DMS114 treated with DMSO at 0.1 percent for 48 hours (cell line): ENCODE results near the gene WNT7B.
"Not testable (repeated sequence)": the region's sequence is repeated elsewhere in the genome, so short reads cannot be mapped to it uniquely, and the experiment has no call there.

ENCODE experiments used
- DNase-seq: peaks from one replicate; lab custom pipeline; 2025; ENCODE audit not compliant: unreplicated experiment; lab: John Stamatoyannopoulos, UW

WNT7B gene

DNA sequence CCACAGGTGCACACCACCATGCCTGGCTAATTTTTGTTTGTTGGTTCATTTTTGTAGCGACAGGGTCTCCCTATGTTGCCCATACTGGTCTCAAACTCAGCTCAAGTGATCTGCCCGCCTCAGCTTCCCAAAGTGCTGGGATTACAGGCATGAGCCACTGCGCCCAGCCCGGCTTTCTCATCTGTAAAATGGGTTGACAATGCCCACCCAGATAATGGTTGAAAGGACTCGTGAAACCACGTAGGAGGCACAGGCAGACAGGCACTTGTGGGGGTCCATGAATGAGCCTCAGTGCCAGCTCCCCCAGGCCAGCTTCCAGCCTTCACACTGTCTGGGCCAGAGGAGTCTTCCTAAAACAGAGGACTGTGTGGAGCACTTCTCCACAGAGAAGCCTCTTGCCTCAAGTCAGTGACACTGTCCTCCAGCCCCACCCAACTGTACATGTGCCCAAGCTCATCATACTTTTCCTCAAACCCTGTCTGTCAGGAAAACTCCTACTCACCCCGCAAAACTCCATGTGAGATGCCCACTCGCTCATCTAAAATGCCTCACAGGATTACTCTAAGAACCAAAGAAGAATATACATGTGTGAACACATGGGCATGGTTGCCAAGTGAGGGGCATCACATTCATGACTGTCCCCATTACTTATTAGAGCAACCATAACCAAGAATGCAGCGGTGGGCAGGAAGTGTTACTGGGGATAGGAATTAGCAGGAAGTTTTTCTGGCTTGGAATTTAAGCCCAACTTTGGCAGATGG, 32.1 kb upstream of the WNT7B start:
- no peak for DNase-seq

DNA sequence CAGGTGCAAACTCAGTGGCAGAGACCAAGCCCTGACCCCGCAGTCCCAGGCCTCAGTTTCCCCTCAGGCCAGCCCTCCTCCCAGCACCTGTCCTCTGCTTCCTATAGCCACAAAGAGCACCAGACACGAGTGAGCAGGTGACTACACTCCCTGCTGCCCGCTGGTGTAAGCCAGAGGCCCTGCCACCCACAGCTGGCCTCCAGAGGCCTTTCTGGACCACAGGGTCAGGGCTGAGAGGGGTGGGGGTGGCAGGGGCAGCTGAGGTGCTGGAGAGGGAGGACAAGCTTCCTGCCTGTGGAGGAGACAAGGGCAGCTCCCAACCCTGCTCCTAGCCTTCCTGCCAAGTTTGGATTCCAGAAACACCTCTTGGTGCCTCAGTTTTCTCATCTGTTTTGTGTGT, 31.3 kb upstream of the WNT7B start:
- no peak for DNase-seq

DNA sequence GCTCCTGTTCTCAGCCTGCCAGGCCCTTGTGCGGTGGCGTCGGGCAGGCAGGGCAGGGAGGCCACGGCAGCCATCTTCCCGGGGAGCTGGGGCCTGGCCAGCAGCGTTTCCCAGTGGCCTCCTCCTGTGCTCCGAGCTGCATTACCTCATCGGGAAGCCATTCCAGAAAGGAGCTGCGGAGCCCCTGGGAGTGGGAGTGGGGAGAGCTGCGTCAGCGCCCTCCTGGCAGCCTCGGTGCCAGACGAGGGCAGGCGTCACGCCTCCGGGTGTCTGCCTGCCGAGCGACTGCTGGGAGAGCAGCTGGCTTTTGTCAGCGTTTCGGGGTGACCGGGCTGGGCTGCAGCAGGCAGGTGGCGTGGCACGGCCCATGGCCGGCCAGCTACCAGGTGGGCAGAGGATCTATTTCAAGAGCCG, 30.9 kb upstream of the WNT7B start:
- no peak for DNase-seq

DNA sequence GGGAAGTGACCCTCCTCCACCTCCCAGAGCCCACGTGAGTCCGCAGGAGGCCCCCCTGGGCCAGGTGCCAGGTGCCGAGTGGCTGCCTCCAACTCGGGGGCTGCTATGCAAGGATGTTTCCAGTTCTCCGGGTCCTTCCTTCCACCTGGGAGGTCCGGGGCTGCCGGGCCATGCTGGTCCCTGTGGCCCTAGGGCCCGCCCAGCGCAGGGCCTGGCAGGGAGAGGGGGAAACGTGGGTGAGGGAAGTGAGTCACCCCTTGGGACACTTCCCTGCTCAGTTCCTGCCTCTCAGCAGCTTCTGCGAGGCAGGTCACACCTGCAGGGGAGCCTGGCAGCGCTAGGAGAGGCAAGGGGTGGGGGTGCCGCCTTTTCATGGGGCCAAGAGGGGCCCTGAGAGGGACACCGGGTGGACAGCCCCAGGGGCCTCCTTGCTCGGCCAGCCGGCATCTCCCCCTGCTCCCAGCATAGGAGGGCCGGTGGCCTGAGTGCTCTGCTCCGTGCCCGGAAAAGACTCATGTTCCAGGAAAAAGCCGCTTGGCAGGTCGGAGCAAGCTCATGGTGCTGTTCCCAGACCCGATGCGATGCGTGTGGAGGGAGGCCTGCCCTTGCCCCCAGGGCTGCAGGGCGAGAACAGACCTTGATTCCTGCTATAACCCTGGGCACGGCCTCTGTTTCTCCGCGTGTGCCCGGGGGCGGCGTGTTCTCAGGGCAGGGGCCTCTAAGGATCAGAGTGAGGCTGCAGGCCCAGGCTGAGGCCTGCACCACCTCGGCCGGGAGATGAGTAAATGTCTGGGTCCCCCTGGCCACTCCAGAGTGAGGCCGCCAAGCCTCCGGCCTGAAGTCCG, 30.3 kb upstream of the WNT7B start:
- no peak for DNase-seq

DNA sequence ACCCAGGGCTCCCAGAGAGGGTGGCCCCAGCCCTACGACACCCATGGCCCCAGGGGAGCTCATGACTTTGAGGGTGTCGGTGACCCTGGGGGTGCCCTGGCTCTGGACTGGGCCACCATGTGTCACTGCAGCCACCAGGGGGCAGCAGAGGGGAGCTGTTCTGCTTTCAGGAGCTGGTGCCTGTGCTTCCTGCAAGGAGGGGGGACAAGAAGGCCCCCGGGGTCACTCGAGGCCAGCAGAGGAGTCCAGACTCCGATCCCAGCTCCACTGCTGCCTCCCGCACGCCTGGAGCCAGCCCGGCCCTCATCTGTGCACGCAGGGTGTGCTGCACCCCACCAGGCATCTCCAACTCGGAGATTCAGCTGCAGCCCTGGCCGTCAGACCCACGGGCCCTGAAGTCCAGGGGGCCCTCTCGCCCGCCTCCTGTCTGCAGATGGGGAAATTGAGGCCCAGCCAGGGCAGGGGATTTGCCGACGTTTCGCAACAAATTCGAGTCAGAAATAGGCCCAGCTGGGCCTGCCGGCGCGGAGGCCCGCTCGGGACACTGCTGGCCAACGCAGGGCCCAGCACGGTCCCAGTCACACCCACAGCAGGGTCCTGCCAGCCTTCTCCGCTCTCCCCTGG, 29.5 kb upstream of the WNT7B start:
- DNase-seq: peak; percentile 11

DNA sequence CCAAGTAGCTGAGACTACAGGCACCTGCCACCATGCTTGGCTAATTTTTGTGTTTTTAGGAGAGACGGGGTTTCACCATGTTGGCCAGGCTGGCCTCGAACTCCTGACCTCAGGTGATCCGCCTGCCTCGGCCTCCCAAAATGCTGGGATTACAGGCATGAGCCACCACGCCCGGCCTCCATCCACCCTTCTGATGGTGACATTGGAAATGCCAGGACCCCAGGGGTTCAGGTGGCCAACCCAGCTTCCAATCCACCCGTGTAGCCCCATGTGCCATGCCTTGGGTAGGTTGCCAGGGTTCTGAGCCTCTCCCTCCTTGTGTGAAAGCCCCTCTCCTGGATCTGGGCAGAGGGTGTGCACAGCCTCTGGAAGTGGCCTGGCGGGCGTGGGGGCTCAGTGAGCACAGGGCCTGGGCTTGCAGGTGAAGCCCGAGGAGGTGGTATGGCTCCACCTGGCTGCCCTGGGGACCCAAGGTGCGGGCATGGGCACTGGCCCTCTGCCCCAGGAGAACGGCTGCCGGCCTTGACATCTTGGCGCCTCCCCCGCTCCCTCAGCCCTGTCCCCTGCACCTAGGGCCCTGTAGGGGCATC, 28.2 kb upstream of the WNT7B start:
- DNase-seq: not testable (repeated sequence)

DNA sequence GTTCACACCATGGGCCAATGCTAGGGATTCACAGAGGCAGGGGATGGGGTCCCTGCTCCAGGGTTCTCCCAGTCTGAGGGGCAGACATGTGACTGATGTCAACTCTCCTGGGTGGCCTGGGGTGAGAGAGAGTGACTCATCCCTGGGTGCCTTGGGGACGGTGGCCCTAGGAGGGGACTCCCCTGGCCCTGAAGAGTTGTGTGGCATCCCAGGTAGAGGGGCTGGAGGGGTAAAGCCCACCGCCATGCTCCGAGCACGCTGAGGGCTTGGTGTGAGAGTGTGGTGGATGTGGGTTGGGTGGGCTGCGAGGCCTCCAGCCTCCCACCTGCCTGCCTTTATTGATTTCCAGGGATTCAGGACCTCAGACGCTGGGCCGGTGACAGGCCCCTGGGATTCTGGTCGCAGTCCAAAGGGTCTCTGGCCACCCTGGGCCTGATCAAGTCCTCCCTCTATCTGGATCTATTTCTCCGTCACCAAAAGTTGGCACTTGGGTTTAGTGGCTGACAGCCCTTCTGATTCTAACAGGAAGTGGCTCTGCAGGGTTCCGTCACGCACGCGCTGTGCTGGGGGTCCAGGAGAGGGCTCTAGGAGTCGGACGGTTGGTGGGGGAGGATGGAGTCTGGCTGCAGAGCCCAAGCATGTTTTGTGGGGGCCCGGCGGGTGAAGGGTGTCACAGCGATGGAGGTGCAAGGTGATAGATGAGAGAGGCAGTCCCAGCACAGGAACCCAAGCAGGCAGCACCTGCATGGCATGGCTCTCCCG, 27.3 kb upstream of the WNT7B start:
- no peak for DNase-seq

DNA sequence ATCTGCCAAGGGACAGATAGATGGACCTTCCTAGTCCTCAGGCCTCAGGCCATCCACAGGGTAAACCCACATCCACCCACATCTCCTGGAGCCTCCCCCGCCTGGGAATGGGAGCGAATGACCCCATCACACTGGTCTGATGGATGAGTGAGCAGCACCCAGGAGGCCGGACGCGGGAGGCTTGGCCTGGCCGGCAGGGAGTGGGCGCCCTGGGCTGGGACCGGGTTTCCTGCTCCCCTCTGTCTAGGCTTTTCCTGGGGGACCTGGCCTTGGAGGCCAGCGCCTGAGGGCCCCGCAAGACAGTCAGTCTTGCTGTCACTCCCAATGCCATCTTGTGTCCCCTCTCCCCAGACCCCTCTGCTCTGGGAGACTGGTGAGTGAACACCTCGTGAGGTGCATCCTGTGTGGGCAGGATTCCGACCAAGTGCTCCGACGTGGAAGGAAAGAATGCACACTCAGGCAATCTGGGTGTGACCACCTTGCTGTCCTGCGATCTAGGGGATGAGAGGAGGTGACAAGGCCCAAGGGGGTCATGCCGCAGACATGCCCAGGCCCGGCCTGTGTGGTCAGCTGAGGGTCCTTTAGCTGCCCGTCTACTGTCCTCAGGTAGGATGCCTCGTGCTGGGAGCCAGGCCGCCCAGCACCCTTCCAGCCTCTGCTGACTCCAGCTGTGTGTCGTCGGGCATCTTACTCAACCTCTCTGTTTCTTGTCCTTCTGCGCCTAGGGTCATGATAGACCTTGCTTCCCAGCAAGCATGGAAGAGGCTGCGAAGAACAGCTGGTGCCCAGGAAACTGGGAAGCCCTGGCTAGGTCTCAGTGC, 26.5 kb upstream of the WNT7B start:
- no peak for DNase-seq

DNA sequence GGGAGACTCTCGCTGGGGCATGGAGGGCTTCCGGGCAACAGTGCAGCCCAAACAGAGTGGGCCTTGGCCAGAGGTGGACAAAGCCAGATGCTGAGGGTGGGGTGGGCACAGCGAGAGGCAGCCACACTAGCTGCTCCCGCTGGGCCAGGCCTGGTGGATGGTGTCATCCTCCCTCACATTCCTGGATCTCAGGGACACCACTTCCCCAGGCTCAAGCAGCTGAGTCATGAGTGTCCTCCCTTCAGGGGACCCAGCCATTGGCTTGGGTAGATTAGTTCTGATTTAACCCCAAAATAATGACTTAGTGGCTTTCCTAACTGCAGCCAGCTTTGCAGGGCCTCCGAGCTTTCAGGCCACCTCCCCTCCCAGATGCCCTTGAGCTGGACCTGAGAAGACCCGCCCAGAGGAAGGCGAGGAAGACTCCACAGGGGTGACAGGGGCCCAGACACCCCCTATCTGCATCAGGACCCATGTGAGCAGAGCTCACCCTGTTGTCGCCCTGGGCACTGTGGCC, 25.9 kb upstream of the WNT7B start:
- no peak for DNase-seq

DNA sequence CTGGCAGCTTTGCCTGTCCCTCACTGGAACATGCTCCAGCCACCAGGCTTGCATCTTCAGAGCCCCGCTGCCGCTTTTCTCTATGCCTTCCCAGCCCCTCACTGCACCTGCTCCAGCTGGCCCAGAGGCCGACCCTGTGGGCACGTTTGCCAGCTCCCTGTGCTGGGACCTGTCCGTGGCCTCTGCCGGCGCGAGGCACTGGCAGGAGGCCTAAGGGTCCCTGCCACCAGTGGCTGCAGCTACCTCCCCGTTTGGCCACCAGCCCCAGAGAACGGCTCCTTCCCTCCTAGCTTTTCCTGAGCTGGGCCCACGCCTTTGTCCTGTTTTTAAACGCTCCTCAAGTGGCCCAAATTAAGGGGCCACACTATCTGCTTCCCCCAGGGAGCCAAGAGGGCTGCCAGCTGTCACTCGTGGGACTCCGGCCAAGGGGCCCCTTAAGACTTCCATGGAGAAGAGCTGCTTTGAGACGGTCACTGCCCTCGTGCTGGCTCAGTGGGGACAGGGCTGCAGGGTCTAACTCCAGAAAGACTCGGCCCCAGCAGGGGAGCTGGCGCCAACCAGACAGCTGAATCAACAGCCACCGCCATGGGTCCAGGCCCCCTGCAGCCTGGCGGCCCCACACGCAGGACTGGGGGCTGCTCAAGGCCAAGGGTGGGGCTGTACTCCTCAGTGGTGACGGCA, 24.6 kb upstream of the WNT7B start:
- no peak for DNase-seq

DNA sequence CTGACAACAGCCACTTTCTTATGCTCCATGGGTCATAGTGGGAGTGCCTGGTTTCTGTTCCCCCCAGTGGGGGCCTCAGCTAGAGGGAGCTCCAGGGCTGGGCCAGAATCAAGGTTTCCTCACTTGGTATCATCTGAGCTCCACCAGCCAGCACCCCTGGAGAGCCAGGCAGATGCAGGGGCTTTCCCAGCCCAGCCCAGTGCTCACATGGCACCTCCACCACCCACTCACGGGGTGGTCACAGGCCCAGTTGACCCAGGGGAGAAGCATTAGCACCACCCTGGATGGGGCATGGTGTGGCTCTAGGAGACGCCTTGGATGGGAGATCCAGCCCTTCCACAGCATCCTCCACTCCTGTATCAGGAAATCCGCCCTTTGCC, 24.1 kb upstream of the WNT7B start:
- DNase-seq: no peak

DNA sequence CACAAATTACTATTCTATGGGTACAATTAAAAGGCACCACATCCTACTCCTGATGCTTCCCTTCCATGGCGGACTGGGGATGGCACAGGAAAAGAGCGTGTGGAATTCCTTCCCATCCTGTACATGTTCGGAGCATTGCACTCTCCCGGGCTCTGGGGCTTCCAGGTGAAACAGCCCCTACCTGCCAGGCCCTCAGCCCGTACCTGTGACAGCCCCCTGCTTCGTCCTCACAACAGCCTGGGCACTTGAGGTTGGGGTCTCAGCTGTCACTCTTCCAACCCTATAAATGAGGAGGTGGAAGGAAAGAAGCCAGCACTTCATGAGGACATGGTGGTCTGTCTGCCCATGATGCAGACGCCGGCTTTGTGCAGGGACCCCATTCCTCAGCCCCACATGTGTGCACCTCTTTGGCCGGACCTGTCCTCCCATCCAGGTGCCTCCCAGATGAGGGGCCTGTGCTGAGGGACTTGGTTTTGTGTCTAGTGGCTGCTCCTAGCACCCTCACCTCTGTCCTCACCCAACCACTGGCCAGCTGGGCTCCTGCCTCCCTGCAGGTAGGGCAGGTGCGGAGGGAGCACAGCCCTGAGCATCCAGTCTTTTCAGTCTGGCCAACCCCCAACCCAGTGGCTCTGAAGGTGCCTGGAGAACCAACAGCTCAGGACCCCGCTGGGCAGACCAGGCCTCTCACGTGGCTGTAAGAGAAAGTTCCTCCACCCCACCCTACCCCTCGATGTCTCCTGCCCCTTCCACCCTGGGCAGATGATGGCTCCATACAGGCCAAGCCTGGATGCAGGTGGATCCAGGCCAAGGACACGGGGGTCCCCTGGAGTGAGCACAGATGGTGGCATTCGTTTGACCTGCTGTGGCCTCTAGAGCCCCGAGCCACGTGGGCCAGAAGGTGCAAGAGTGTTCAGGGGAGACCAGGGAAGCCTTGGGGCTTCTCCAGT, 23.4 kb upstream of the WNT7B start:
- no peak for DNase-seq

DNA sequence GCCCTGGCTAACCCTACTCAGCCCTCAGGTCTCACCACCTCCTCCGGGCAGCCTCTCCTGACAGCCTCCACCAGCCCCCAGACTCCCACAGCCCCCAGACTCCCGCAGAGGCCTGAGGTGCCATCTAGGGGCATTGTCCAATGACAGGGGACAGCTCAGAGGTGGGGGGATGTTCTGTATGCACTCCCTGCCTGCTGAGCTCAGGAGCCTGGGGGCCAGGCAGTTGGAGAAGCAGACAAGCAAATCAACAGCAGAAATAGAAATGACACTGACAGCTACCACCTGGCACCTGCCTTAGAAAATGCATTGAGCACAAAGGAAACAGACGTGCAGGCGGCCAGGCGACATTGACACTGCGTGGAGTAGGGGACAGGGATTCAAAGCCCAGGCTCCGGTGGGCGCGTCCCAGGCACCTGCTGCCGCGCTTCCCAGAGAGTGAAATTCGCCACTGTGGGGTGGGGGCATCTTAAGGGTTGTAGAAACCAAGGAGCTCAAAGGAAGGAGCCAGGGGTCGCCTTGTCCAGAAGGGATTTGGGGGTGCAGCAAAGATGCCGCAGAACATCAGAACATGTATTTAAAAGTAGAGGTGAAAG, 22.5 kb upstream of the WNT7B start:
- no peak for DNase-seq

DNA sequence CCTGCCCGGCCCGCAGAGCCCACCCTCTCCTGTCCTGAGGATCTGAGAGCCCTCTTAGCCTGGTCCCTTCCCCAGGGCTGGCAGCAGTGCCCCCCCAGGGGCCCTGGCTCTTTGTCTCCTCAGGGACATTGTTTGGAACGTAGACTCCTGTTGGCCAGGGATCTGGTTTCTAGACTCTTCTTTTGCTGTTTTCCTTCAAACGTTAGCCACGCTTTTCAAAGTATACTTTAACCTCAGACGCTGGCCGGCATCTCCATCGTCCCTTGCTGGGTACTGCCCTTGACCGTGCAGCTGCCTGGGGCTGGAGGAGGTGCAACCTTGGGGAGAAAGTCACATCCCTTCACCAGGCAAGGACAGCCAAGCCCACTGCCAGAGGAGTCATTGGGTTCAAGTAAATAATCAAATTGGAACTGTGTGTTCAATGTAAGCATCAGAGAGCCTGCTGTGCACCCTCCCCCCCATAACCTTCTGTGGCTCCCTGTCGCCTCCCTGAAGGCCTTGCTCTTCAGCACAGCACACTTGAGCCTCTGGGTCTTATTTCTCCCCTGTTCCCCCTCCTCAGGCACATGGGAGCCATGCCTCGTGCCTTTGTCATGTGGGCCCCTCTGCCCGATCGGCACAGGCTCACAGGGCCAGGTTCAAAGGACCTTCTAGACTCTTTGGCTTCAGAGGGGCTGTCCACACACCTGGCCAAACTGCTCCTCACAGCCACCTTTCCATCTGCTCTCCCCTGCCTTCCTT, 21.8 kb upstream of the WNT7B start:
- no peak for DNase-seq

DNA sequence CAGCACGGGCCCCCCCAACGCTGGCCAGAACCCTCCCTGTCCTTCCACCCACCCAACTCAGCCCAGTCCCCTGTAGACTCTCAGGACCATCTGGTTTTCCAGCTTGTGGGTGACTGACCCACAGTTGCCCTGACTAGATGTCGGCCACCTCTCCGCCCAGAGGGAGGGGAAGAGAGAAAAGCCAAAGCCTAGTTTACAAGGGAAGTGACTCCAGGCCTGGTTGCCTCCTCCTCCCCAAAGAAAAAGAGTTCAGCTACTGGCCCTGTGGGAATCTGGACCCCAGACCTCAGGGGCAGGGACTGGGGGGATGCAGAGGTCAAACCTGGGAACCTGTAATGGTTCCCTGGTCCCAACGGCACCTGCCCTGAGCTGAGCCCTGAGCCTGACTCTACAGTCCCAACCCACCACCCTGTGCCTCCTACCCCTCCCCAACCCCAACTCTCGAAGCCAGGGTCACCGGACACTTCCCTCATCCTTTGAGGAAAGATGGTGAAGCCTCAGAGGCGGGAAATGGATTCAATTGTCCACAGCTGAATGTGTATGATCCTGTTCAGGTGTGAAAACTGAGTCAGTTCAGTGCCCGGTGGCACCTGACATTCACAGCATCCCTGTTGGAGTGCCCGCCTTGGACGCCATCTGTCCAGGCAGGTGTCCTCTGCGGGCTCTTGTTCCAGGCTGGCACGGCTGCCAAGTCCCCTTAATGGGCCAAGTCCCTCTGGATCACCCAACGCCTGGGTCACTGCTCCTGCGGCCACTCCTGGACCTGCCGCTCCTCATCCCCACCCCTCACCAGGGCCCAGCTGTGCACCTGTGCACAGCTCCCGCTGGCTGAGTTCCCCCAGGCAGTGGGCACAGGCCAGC, 21.0 kb upstream of the WNT7B start:
- DNase-seq: no peak
